ENCODE data around the gene SETD5. TPM values are rescaled to one million over a fixed set of nuclear protein-coding genes. Genes with fewer than 3 reads are reported as not detected.

Gene SETD5
- total RNA-seq, 2 donors from 2014 or later: 58.4 to 118 TPM

DNA sequence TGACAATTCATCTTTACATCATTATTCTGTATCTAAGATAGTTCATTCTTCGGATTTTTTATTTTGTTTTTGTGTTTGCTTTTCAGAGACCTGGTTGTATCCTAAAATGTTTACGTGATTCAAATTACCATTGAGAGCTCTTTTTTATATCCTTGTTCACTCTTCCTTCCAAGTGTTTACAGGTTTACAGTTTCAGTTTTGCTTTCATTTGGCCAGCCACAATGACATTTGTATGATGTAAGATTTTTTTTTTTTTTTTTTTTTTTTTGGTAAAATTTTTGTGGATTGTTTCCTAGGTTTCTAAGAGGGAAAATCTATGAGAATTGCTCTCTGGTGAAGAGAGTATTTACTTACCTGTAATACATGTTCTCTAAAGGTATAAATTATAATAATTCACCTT is 55.0 kb downstream of the SETD5 start:
- H3K27me3 ChIP-seq (replicated peaks; ENCODE audit: insufficient read depth): no peaks in the 10 kb centered on the region
- peaks cover 0 to 20% of the 10 kb centered on the region in 2 donors for H3K36me3 ChIP-seq
- H3K4me3 ChIP-seq: no peak overlapping the region
- WGBS: 51% methylated on average over 2 of the region's 2 CpGs
- DNase-seq (ENCODE audit: low spot score): no peak
- H3K27ac ChIP-seq: no peak overlapping the region
- TF ChIP-seq, protein P1, sequence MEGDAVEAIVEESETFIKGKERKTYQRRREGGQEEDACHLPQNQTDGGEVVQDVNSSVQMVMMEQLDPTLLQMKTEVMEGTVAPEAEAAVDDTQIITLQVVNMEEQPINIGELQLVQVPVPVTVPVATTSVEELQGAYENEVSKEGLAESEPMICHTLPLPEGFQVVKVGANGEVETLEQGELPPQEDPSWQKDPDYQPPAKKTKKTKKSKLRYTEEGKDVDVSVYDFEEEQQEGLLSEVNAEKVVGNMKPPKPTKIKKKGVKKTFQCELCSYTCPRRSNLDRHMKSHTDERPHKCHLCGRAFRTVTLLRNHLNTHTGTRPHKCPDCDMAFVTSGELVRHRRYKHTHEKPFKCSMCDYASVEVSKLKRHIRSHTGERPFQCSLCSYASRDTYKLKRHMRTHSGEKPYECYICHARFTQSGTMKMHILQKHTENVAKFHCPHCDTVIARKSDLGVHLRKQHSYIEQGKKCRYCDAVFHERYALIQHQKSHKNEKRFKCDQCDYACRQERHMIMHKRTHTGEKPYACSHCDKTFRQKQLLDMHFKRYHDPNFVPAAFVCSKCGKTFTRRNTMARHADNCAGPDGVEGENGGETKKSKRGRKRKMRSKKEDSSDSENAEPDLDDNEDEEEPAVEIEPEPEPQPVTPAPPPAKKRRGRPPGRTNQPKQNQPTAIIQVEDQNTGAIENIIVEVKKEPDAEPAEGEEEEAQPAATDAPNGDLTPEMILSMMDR (IDR thresholded peaks at IDR 0.05): no peak
- TF ChIP-seq POLR2AphosphoS5 (IDR thresholded peaks at IDR 0.05) (no peak), POLR2A (IDR thresholded peaks at IDR 0.05) (no peak)
- no peaks in the 10 kb centered on the region for H3K4me1 ChIP-seq (replicated peaks)
- intact Hi-C loops (cut with DNase I): no loop called here
- H3K9me3 ChIP-seq: no peaks in the 10 kb centered on the region

DNA sequence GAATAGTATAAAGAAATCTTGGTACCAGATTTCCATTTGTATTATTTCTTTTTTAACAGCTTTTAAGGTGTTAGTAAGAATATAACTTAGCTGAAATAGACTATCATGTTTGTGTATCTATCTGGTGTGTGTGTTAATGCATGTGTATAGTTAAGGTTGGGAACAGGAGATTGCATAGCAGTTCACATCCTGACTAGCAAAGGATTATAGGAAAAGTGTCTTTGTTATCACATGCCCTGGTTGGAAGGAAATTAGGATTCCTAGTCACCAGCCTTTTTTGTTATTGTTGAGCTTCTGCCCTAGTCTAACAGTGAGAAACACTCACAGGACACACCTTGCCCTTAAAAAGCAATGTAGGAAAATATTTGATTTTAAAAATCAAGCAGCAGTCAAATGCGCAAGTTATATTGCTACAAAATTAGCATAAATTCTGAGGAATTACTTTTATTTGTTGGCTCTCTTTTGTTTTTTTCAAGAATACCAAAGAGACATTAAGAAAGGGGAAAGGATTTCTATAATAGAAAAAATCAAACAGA is 58.2 kb downstream of the SETD5 start:
- H3K4me3 ChIP-seq: no peak overlapping the region
- H3K4me1 ChIP-seq (replicated peaks): no peaks in the 10 kb centered on the region
- no peak for DNase-seq (ENCODE audit: low spot score)
- H3K27ac ChIP-seq: no peak overlapping the region
- intact Hi-C loops (cut with DNase I): no loop called here
- H3K27me3 ChIP-seq (replicated peaks; ENCODE audit: insufficient read depth): no peaks in the 10 kb centered on the region
- H3K9me3 ChIP-seq: no peaks in the 10 kb centered on the region
- peaks cover 0 to 9% of the 10 kb centered on the region in 2 donors for H3K36me3 ChIP-seq
- TF ChIP-seq, protein P1 (IDR thresholded peaks at IDR 0.05): no peak
- TF ChIP-seq POLR2A (IDR thresholded peaks at IDR 0.05) (no peak), POLR2AphosphoS5 (IDR thresholded peaks at IDR 0.05) (no peak)
- WGBS: 98% methylated on average over 1 of the region's 1 CpG

DNA sequence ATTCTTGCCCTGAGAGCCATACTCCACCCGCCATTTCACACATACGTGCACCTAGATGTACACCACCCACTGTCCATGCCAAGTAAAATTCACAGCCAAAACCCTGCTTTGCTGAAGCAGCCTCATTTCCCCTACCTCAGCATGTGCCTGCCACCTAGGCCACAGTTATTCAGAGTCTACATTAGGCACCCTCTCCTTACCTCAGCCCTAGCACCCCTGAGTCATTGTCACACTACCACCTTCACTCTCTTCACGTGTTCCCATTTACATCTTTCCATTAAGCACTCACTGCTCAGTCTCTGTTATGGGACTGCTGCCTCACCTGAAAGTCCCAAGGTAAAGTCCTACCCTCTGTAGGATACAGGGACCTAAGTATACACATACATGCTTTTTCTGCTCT is 70.0 kb downstream of the SETD5 start:
- TF ChIP-seq, protein P1 (IDR thresholded peaks at IDR 0.05): no peak
- TF ChIP-seq POLR2A (IDR thresholded peaks at IDR 0.05) (no peak), POLR2AphosphoS5 (IDR thresholded peaks at IDR 0.05) (no peak)
- Histone ChIP-seq H3K4me3 (no peak overlapping the region), H3K36me3 (peaks cover 12 to 15% of the 10 kb centered on the region in 2 donors), H3K27me3 (replicated peaks; ENCODE audit: insufficient read depth) (no peaks in the 10 kb centered on the region), H3K4me1 (replicated peaks) (no peaks in the 10 kb centered on the region), H3K27ac (no peak overlapping the region), H3K9me3 (no peaks in the 10 kb centered on the region)
- intact Hi-C loops (cut with DNase I): no loop called here
- DNase-seq (ENCODE audit: low spot score): no peak
- WGBS: 92% methylated on average over 3 of the region's 3 CpGs

DNA sequence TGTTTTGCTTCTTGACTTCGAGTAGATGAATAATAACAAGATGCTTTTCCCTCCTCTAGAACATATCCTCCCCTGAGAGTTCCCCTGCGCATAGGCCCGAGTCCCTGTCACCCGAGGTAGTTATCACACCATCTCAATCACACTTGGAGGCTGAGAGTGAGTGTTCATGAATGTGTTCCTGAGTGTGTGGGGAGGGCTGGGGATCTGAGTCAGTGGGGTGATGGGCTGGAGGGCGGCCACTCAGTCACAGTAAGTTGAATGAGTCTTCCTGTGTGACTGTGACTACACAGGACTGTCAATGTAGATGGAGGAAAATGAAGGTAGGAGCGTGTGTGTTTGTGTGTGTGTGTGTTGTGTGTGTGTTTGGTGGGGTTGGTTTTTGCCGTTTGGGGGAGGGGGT is 71.0 kb downstream of the SETD5 start:
- no peak for DNase-seq (ENCODE audit: low spot score)
- TF ChIP-seq, protein P1 (IDR thresholded peaks at IDR 0.05): no peak
- TF ChIP-seq POLR2A (IDR thresholded peaks at IDR 0.05) (no peak), POLR2AphosphoS5 (IDR thresholded peaks at IDR 0.05) (no peak)
- Histone ChIP-seq H3K4me1 (replicated peaks) (no peaks in the 10 kb centered on the region), H3K36me3 (peaks cover 12 to 19% of the 10 kb centered on the region in 2 donors), H3K27me3 (replicated peaks; ENCODE audit: insufficient read depth) (no peaks in the 10 kb centered on the region), H3K27ac (no peak overlapping the region), H3K9me3 (no peaks in the 10 kb centered on the region), H3K4me3 (no peak overlapping the region)
- 92% methylated on average over 7 of the region's 7 CpGs for WGBS
- intact Hi-C loops (cut with DNase I): no loop called here

DNA sequence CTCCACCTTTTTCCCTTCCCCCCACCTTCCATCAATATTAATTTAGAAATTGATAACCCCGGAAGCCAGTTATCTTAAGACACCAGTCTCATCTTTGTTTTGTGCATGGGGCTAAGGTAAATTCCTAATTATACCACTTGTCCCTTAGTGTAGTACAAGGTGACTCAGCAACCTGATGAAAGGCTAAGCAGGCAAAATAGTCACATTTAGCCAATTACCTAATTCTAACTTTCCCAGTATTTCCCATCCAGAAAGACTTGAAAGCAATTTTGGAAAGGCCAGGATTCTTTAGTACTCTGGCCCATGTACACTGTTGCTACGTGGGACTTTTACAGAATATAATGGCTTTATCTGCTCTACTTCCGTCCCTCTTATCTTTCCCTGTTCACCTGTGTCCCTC is 72.6 kb downstream of the SETD5 start:
- no peak for DNase-seq (ENCODE audit: low spot score)
- no peaks in the 10 kb centered on the region for H3K27me3 ChIP-seq (replicated peaks; ENCODE audit: insufficient read depth)
- 93% methylated on average over 3 of the region's 3 CpGs for WGBS
- H3K4me3 ChIP-seq: no peak overlapping the region
- no peaks in the 10 kb centered on the region for H3K4me1 ChIP-seq (replicated peaks)
- peaks cover 11 to 27% of the 10 kb centered on the region in 2 donors for H3K36me3 ChIP-seq
- H3K27ac ChIP-seq: no peak overlapping the region
- TF ChIP-seq POLR2A (IDR thresholded peaks at IDR 0.05) (no peak), POLR2AphosphoS5 (IDR thresholded peaks at IDR 0.05) (no peak)
- TF ChIP-seq, protein P1 (IDR thresholded peaks at IDR 0.05): no peak
- intact Hi-C loops (cut with DNase I): no loop called here
- H3K9me3 ChIP-seq: no peaks in the 10 kb centered on the region
